Peyer's patch (tissue), 4 donors: ENCODE results near the gene ABHD12.

ENCODE experiments used
- CTCF ChIP-seq, 6 experiments: fragments of 450-650 bp in 4 of 6; fragments of 200-600 bp in 2 of 6; sonication (generic) in 1 of 6; IDR thresholded peaks; one replicate each; pipeline ENCODE4 v1.5.1; 2017 to 2019; ENCODE audit warnings: antibody characterized with exemption in 6 of 6, mild to moderate bottlenecking in 3 of 6, moderate library complexity in 1 of 6
- POLR2A ChIP-seq, 2 donors: fragments of 450-650 bp; IDR thresholded peaks; one replicate each; pipeline ENCODE4 v1.5.1; 2017; ENCODE audit warnings: antibody characterized with exemption in 2 of 2, mild to moderate bottlenecking in 2 of 2, moderate library complexity in 2 of 2

GRCh38 chr20:25309395-25310267 lies 81.0 kb downstream of the ABHD12 start:
- TF ChIP-seq CTCF (IDR thresholded peaks at IDR 0.05) (no peak), POLR2A (IDR thresholded peaks at IDR 0.05) (peak; percentile 34 to 37)
